RWPE1 (cell line): ENCODE data around the gene USP35.

Experiments
- CTCF ChIA-PET: fragments of 350-600 bp; sonication (Branson Sonifier 250); formaldehyde crosslinking; extraction: SDS; loops from one replicate; lab custom pipeline; 2021; lab: Yijun Ruan, JAX
- POLR2A ChIA-PET: fragments of 400-600 bp; formaldehyde crosslinking; extraction: SDS; loops from one replicate; lab custom pipeline; 2020; ENCODE audit warnings: antibody characterized with exemption; ENCODE audit not compliant: low non-redundant PET; lab: Yijun Ruan, JAX
- DNase-seq: peaks from one replicate; pipeline ENCODE4 v3.0.0; 2012; ENCODE audit warnings: low spot score
- H3K27ac ChIP-seq: fragments of 450-650 bp; 2 replicates; pipeline ENCODE4 v1.5.1; 2017
- CTCF ChIP-seq: fragments of 450-650 bp; conservative IDR thresholded peaks from 2 replicates; pipeline ENCODE4 v1.5.1; 2017; ENCODE audit warnings: low read depth, mild to moderate bottlenecking

Gene USP35

GRCh38 chr11:78216571-78217287 is 28.0 kb downstream of the USP35 start:
- POLR2A ChIA-PET = no interaction called here
- no peak overlapping the region for H3K27ac ChIP-seq
- CTCF ChIA-PET = interaction anchor here (0.6 kb wide), 1 partner anchor 27 kb away, joined by 3 read pairs; no protein-coding TSS in a partner anchor
- DNase-seq = peak; percentile 23
- TF ChIP-seq CTCF = no peak

- ChIA-PET CTCF (no interaction called here), POLR2A (no interaction called here)
- DNase-seq = no peak
- H3K27ac ChIP-seq = no peak overlapping the region
- TF ChIP-seq CTCF = no peak
Observed at GRCh38 chr11:78217650-78218541, 29.2 kb downstream of the USP35 start.

GRCh38 chr11:78218707-78219492 is 30.2 kb downstream of the USP35 start:
- no peak for DNase-seq
- TF ChIP-seq CTCF = no peak
- CTCF ChIA-PET = interaction anchor here (0.5 to 0.6 kb wide), 2 partner anchors 23 to 71 kb away, joined by 3 to 4 read pairs; no protein-coding TSS in a partner anchor
- no peak overlapping the region for H3K27ac ChIP-seq
- POLR2A ChIA-PET = no interaction called here

- TF ChIP-seq CTCF = no peak
- ChIA-PET CTCF (interaction anchor here (0.5 to 0.6 kb wide), 2 partner anchors 22 to 72 kb away, joined by 3 to 4 read pairs; no protein-coding TSS in a partner anchor), POLR2A (no interaction called here)
- no peak overlapping the region for H3K27ac ChIP-seq
- no peak for DNase-seq
Observed at GRCh38 chr11:78219493-78220217, 30.9 kb downstream of the USP35 start.

GRCh38 chr11:78220218-78221157 is 31.8 kb downstream of the USP35 start:
- DNase-seq = no peak
- POLR2A ChIA-PET = no interaction called here
- CTCF ChIA-PET = no interaction called here
- TF ChIP-seq CTCF = no peak
- no peak overlapping the region for H3K27ac ChIP-seq
